SK-N-SH (cell line): ENCODE measurements around the gene PTK6. TPM values are rescaled to one million over a fixed set of nuclear protein-coding genes. Genes with fewer than 3 reads are reported as not detected.

Experiments used
- CTCF ChIA-PET: fragments of 300-600, 350-600 bp; formaldehyde crosslinking; extraction: SDS; loops from one replicate; lab custom pipeline; 2021; lab: Yijun Ruan, JAX
- POLR2A ChIA-PET: fragments of 350-600 bp; sonication (Branson Sonifier 250); formaldehyde crosslinking; extraction: SDS; loops from one replicate; lab custom pipeline; 2020; ENCODE audit warnings: antibody characterized with exemption, inconsistent platforms; lab: Yijun Ruan, JAX
- DNase-seq: peaks from one replicate; pipeline ENCODE4 v3.0.0; 2012
- H2AFZ ChIP-seq: fragments of 200-600 bp; sonication (generic); 2 replicates; pipeline ENCODE4 v1.8.1; 2016; ENCODE audit warnings: antibody characterized with exemption, mild to moderate bottlenecking, low read depth
- H3F3A ChIP-seq: fragments of 200-600 bp; sonication (generic); replicated peaks from 2 replicates; pipeline ENCODE3; 2016; ENCODE audit warnings: antibody characterized with exemption, mild to moderate bottlenecking; ENCODE audit not compliant: insufficient read depth
- H3K27ac ChIP-seq, 2 experiments: fragments of 200-500 bp in 1 of 2; fragments of 200-600 bp in 1 of 2; sonication (Bioruptor generic) in 1 of 2; sonication (generic), shearing (Covaris generic) in 1 of 2; 2 replicates each; pipeline versions ENCODE4 v1.5.1 to v1.6.1; 2014 to 2016; ENCODE audit warnings: low read depth in 2 of 2, inconsistent platforms in 1 of 2, low read length in 1 of 2, mild to moderate bottlenecking in 1 of 2, mixed read lengths in 1 of 2
- H3K27me3 ChIP-seq: fragments of 200-600 bp; sonication (generic), shearing (Covaris generic); 2 replicates; pipeline ENCODE4 v1.6.1; 2016; ENCODE audit warnings: mixed run types; ENCODE audit not compliant: insufficient read depth
- H3K36me3 ChIP-seq, 2 experiments: fragments of 200-500 bp in 1 of 2; fragments of 200-600 bp in 1 of 2; sonication (Bioruptor generic) in 1 of 2; sonication (generic) in 1 of 2; replicated peaks in 1 of 2; 2 replicates each; pipeline versions ENCODE3 to v1.5.1; 2014 to 2016; ENCODE audit warnings: low read length in 1 of 2, mild to moderate bottlenecking in 1 of 2; ENCODE audit not compliant: insufficient read depth in 2 of 2, control insufficient read depth in 1 of 2
- H3K4me1 ChIP-seq, 2 experiments: fragments of 200-500 bp in 1 of 2; fragments of 200-600 bp in 1 of 2; sonication (Bioruptor generic) in 1 of 2; sonication (generic), shearing (Covaris generic) in 1 of 2; 2 replicates each; pipeline versions ENCODE4 v1.5.1 to v1.6.1; 2014 to 2016; ENCODE audit warnings: low read depth in 1 of 2, low read length in 1 of 2, mixed run types in 1 of 2; ENCODE audit not compliant: insufficient read depth in 2 of 2, control insufficient read depth in 1 of 2
- H3K4me2 ChIP-seq: fragments of 200-600 bp; sonication (generic), shearing (Covaris generic); 2 replicates; pipeline ENCODE4 v1.6.1; 2017; ENCODE audit warnings: mixed run types
- H3K4me3 ChIP-seq, 2 experiments: fragments of 200-500 bp in 1 of 2; fragments of 200-600 bp in 1 of 2; sonication (Bioruptor generic) in 1 of 2; sonication (generic), shearing (Covaris generic) in 1 of 2; 2 replicates each; pipeline versions ENCODE4 v1.5.1 to v1.8.1; 2014 to 2016; ENCODE audit warnings: low read depth in 2 of 2, inconsistent platforms in 1 of 2, low read length in 1 of 2, mild to moderate bottlenecking in 1 of 2, mixed read lengths in 1 of 2, moderate library complexity in 1 of 2
- H3K79me2 ChIP-seq: fragments of 200-600 bp; sonication (generic); 2 replicates; pipeline ENCODE4 v1.8.1; 2017; ENCODE audit warnings: mild to moderate bottlenecking; ENCODE audit not compliant: insufficient read depth
- H3K9ac ChIP-seq: fragments of 200-600 bp; sonication (generic); 2 replicates; pipeline ENCODE4 v1.6.1; 2017; ENCODE audit warnings: mixed run types
- H3K9me2 ChIP-seq: fragments of 200-600 bp; sonication (generic); 2 replicates; pipeline ENCODE4 v1.6.1; 2017; ENCODE audit warnings: mixed run types
- H3K9me3 ChIP-seq: fragments of 200-600 bp; sonication (generic); 2 replicates; pipeline ENCODE4 v1.6.1; 2017; ENCODE audit warnings: mixed run types, mild to moderate bottlenecking, moderate library complexity
- H4K20me1 ChIP-seq: fragments of 200-600 bp; sonication (generic); 2 replicates; pipeline ENCODE4 v1.6.1; 2017; ENCODE audit warnings: mild to moderate bottlenecking, mixed run types; ENCODE audit not compliant: insufficient read depth
- CHD2 ChIP-seq: fragments of 150-350 bp; IDR thresholded peaks from 2 replicates; pipeline ENCODE4 v1.6.1; 2018; ENCODE audit warnings: low read length; ENCODE audit not compliant: partially characterized antibody
- EZH2phosphoT487 ChIP-seq: fragments of 200-600 bp; sonication (generic); IDR thresholded peaks from 2 replicates; pipeline ENCODE4 v1.6.1; 2017; ENCODE audit warnings: low read depth, mixed run types, mild to moderate bottlenecking, antibody characterized with exemption, moderate library complexity, borderline replicate concordance
- GATA2 ChIP-seq: sonication (generic); formaldehyde crosslinking; IDR thresholded peaks from 2 replicates; pipeline ENCODE4 v1.5.0; 2020; ENCODE audit warnings: mild to moderate bottlenecking, missing genetic modification reagents
- MEF2A ChIP-seq: IDR thresholded peaks from 2 replicates; pipeline ENCODE4 v1.4.0; 2012; ENCODE audit warnings: low read depth, borderline replicate concordance
- RAD21 ChIP-seq: IDR thresholded peaks from 2 replicates; pipeline ENCODE4 v1.6.1; 2012; ENCODE audit warnings: mild to moderate bottlenecking, low read length
- RCOR1 ChIP-seq: fragments of 150-350 bp; IDR thresholded peaks from 2 replicates; pipeline ENCODE4 v1.6.1; 2017; ENCODE audit warnings: antibody characterized with exemption, low read length
- RXRA ChIP-seq: IDR thresholded peaks from 2 replicates; pipeline ENCODE4 v1.4.0; 2012; ENCODE audit warnings: low read depth, mild to moderate bottlenecking, borderline replicate concordance
- SMC3 ChIP-seq: IDR thresholded peaks from 2 replicates; pipeline ENCODE4 v1.6.1; 2012; ENCODE audit warnings: low read depth, low read length, improper control_type of control experiment
- TCF12 ChIP-seq: IDR thresholded peaks from 2 replicates; pipeline ENCODE4 v1.4.0; 2012
- TEAD4 ChIP-seq: IDR thresholded peaks from 2 replicates; pipeline ENCODE4 v1.4.0; 2012; ENCODE audit warnings: mild to moderate bottlenecking, borderline replicate concordance; ENCODE audit not compliant: insufficient read depth
- WGBS: methylation state at CpG from one replicate; pipeline ENCODE4 v1.1.6; 2017; ENCODE audit warnings: low lambda C conversion rate; 5-methylcytosine and 5-hydroxymethylcytosine counted together
- polyA plus RNA-seq, 3 experiments: library from polyadenylated mRNA; depleted of rRNA; stranded (reverse); fragments of >200 nt; gene quantifications; 2 replicates each; pipeline ENCODE4 v1.2.3, GENCODE V29; 2012
- TF ChIP-seq, protein P1 (sequence below): IDR thresholded peaks from 2 replicates; pipeline ENCODE4 v1.4.0; 2012; ENCODE audit warnings: low read depth, borderline replicate concordance
- TF ChIP-seq, protein P2 (sequence below): fragments of 150-350 bp; IDR thresholded peaks from 2 replicates; pipeline ENCODE4 v1.6.1; 2017; ENCODE audit warnings: antibody characterized with exemption, low read length, low read depth, borderline replicate concordance
- TF ChIP-seq, protein P3 (sequence below): fragments of 200-600 bp; sonication (generic); IDR thresholded peaks from 2 replicates; pipeline ENCODE4 v1.6.1; 2017; ENCODE audit warnings: antibody characterized with exemption, mild to moderate bottlenecking, moderate library complexity

PTK6 gene
- polyA plus RNA-seq, 1 of the 3 experiments (the other 2 are of a cell fraction): 0.07 TPM

DNA sequence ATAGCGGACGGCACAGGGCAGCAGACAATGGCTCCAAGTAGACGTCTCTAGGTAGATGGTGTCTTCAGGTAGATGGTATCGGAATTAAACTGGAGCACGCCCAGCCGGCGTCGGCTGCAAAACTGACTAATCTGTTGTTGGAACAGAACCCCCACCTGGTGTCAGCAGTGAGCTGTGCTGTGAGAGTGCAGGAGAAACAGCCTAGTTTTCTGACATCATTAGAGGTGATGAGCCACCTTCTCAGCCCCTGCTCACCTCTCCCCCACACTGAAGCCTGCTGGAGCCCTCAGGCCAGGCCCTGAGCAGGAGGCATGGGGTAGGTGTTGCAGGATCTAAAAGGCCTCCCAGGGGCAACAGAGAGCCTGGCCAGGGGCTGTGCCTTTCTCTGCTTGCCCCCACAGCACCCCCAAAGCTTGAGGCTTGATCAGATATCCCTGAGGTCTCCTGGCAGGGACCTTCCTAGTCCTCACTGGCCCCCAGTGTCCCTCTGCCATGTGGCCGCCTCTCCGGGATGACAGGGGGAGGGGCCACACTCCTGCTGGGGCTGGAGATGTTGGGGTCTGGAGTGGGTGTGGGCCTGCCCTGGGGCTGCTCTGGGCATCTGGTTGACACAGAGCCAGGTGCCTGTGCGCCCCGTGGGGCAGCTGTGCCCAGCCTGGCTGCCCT lies 43.8 kb upstream of the PTK6 start:
- no peaks in the 10 kb centered on the region for H3K36me3 ChIP-seq
- peak; percentile 52 for DNase-seq
- no peak overlapping the region for H3K27ac ChIP-seq
- H3K9me2 ChIP-seq: no peaks in the 10 kb centered on the region
- no peaks in the 10 kb centered on the region for H3K27me3 ChIP-seq
- no peaks in the 10 kb centered on the region for H4K20me1 ChIP-seq
- TF ChIP-seq TCF12 (no peak), RCOR1 (no peak), SMC3 (peak; percentile 35; the same call in 1 of the 2 replicates), TEAD4 (no peak), CHD2 (no peak), EZH2phosphoT487 (no peak), RXRA (no peak), RAD21 (peak; percentile 71), GATA2 (CRISPR knock-in tag) (no peak), MEF2A (no peak)
- TF ChIP-seq, protein P1, sequence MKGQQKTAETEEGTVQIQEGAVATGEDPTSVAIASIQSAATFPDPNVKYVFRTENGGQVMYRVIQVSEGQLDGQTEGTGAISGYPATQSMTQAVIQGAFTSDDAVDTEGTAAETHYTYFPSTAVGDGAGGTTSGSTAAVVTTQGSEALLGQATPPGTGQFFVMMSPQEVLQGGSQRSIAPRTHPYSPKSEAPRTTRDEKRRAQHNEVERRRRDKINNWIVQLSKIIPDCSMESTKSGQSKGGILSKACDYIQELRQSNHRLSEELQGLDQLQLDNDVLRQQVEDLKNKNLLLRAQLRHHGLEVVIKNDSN: no peak
- TF ChIP-seq, protein P2, sequence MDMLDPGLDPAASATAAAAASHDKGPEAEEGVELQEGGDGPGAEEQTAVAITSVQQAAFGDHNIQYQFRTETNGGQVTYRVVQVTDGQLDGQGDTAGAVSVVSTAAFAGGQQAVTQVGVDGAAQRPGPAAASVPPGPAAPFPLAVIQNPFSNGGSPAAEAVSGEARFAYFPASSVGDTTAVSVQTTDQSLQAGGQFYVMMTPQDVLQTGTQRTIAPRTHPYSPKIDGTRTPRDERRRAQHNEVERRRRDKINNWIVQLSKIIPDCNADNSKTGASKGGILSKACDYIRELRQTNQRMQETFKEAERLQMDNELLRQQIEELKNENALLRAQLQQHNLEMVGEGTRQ: no peak
- TF ChIP-seq, protein P3, sequence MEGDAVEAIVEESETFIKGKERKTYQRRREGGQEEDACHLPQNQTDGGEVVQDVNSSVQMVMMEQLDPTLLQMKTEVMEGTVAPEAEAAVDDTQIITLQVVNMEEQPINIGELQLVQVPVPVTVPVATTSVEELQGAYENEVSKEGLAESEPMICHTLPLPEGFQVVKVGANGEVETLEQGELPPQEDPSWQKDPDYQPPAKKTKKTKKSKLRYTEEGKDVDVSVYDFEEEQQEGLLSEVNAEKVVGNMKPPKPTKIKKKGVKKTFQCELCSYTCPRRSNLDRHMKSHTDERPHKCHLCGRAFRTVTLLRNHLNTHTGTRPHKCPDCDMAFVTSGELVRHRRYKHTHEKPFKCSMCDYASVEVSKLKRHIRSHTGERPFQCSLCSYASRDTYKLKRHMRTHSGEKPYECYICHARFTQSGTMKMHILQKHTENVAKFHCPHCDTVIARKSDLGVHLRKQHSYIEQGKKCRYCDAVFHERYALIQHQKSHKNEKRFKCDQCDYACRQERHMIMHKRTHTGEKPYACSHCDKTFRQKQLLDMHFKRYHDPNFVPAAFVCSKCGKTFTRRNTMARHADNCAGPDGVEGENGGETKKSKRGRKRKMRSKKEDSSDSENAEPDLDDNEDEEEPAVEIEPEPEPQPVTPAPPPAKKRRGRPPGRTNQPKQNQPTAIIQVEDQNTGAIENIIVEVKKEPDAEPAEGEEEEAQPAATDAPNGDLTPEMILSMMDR: peak; percentile 43
- CTCF ChIA-PET: interaction anchor here (0.6 to 2.2 kb wide), 3 partner anchors 18 to 42 kb away, joined by 3 to 7 read pairs (median 4); no protein-coding TSS in a partner anchor
- H3K9ac ChIP-seq: no peak overlapping the region
- WGBS: 66% methylated on average over 10 of the region's 12 CpGs
- H3K4me3 ChIP-seq: no peak overlapping the region
- no peak overlapping the region for H3K4me2 ChIP-seq
- H2AFZ ChIP-seq: no peak overlapping the region
- POLR2A ChIA-PET: no interaction called here
- no peaks in the 10 kb centered on the region for H3K79me2 ChIP-seq
- peaks cover 5% of the 10 kb centered on the region for H3F3A ChIP-seq
- H3K4me1 ChIP-seq: peaks cover 0 to 21% of the 10 kb centered on the region in 2 experiments; a peak in 1 of 4 replicates
- no peaks in the 10 kb centered on the region for H3K9me3 ChIP-seq
